Spleen (tissue), 11 donors: ENCODE results near the gene SOWAHB. TPM values are rescaled to one million over a fixed set of nuclear protein-coding genes. Genes with fewer than 3 reads are reported as not detected.

Experiments
- DNase-seq: peaks from one replicate; pipeline ENCODE4 v3.0.0-alpha.2; 2020
- H3K27ac ChIP-seq, 8 donors: fragments of 200-600 bp; sonication (generic) in 7 of 8; 1 replicate in 4 of 8; 2 replicates in 4 of 8; pipeline versions ENCODE4 v1.5.0 to v1.8.0; 2016 to 2021; ENCODE audit warnings: inconsistent platforms in 4 of 8, mild to moderate bottlenecking in 4 of 8, moderate library complexity in 1 of 8
- H3K27me3 ChIP-seq, 7 donors: fragments of 200-600 bp; sonication (generic) in 6 of 7; replicated peaks in 1 of 7; 1 replicate in 4 of 7; 2 replicates in 3 of 7; pipeline versions ENCODE4 v1.5.0 to v1.8.0; 2016 to 2021; ENCODE audit warnings: inconsistent platforms in 3 of 7, mild to moderate bottlenecking in 1 of 7
- H3K36me3 ChIP-seq, 6 donors: fragments of 200-600 bp; sonication (generic) in 5 of 6; 1 replicate in 4 of 6; 2 replicates in 2 of 6; pipeline versions ENCODE4 v1.5.0 to v1.8.0; 2016 to 2021; ENCODE audit warnings: inconsistent platforms in 2 of 6
- H3K4me1 ChIP-seq, 6 donors: fragments of 200-600 bp; sonication (generic) in 5 of 6; 1 replicate in 3 of 6; 2 replicates in 3 of 6; pipeline versions ENCODE4 v1.5.0 to v1.8.0; 2016 to 2021; ENCODE audit warnings: inconsistent platforms in 3 of 6
- H3K4me3 ChIP-seq, 8 donors: fragments of 200-600 bp; sonication (generic) in 7 of 8; 1 replicate in 4 of 8; 2 replicates in 4 of 8; pipeline versions ENCODE4 v1.5.0 to v1.8.0; 2016 to 2021; ENCODE audit warnings: inconsistent platforms in 4 of 8, mild to moderate bottlenecking in 4 of 8, moderate library complexity in 2 of 8
- H3K9me3 ChIP-seq, 8 donors: fragments of 200-600 bp; sonication (generic) in 7 of 8; 1 replicate in 4 of 8; 2 replicates in 4 of 8; pipeline versions ENCODE4 v1.5.0 to v1.8.0; 2016 to 2021; ENCODE audit warnings: inconsistent platforms in 4 of 8
- POLR2A ChIP-seq, 3 donors: fragments of 450-650 bp; IDR thresholded peaks; one replicate each; pipeline ENCODE4 v1.5.1; 2017; ENCODE audit warnings: antibody characterized with exemption in 3 of 3, mild to moderate bottlenecking in 1 of 3
- POLR2AphosphoS5 ChIP-seq, 3 donors: sonication (generic); formaldehyde crosslinking; IDR thresholded peaks; one replicate each; pipeline ENCODE4 v1.5.1; 2017; ENCODE audit warnings: antibody characterized with exemption in 3 of 3
- WGBS, 5 donors: extraction: QIAGEN DNeasy Blood & Tissue Kit in 3 of 5; methylation state at CpG; one replicate each; pipeline versions ENCODE4 v1.1.5 to v1.1.7; 2013 to 2018; 5-methylcytosine and 5-hydroxymethylcytosine counted together
- intact Hi-C: fragments of 100-400 bp; cut with DNase I; formaldehyde crosslinking; loops from one replicate; pipeline ENCODE4 v1.15.0; 2023; ENCODE audit warnings: low total_unique reads
- polyA plus RNA-seq, 3 donors: library from polyadenylated mRNA; stranded (reverse); fragments of 200-250 nt; gene quantifications; one replicate each; pipeline ENCODE4 v1.2.1, GENCODE V29; 2013
- total RNA-seq, 7 donors: library from RNA; depleted of rRNA in 3 of 7; stranded (reverse); fragments of >200 nt in 3 of 7; fragmentation: NEBNext Ultra II Directional in 4 of 7; extraction: Animal tissue kit (Norgen Biotek cat#: 25700) in 4 of 7; gene quantifications; one replicate each; pipeline versions ENCODE4 v1.1.0 to v1.2.1, GENCODE V29; 2016 to 2021
- TF ChIP-seq, protein P1 (sequence below), 11 experiments: fragments of 200-600 bp in 7 of 11; fragments of 450-650 bp in 4 of 11; sonication (generic) in 4 of 11; IDR thresholded peaks in 8 of 11; conservative IDR thresholded peaks in 3 of 11; 1 replicate in 7 of 11; 2 replicates in 4 of 11; pipeline versions ENCODE4 v1.4.0 to v1.8.0; 2016 to 2021; ENCODE audit warnings: antibody characterized with exemption in 11 of 11, inconsistent platforms in 4 of 11, mild to moderate bottlenecking in 1 of 11
- donor health status: healthy with polysubstance abuse.
- donor health status: DM: no; HTN: no; CAD: no; lungs with moderate emphysema.
- donor health status: DM: no; HTN: no; CAD: no.
- donor health status: Bipolar disorder and iron deficiency.
- donor health status: healthy.
- donor health status: DM: no; HTN: no; CAD: no.
- donor health status: DM: yes; HTN: yes; CAD: no.

The SOWAHB gene
- total and polyA plus RNA-seq, 10 donors: 0.09 to 0.20 (median 0.19) TPM; not detected in 7

DNA sequence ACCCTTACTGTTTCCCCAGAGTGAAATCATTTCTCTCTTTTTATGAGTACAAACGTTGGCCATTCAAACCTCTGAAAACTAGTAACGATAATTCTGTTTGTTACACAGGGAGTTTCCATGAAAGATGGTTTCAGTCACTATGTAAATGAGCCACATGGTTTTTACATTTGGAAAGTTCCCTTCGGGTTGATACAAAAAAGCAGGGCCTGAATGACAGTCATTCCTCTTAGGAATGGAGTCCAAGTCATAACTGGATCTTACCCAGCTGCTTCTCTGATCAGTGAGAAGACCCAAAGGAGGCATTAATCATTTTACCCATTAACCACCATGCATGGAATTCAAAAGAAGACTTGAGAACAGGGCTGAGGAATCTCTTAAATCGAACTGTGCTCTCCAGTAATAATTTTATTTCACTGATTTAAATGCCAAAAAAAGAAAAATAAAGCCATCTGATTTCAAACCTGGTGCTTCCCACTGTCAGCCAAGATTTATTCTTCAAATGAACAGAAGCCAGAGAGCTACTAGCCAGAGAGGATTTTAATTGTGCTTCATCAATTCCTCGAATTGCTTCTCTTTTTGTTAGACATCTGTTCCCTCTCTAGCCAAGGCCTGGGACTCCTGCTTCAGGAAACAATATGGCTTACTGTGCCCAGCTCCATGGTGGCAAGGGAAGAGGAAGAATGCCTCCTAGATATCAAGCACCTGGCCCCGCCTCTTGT, 3.2 kb downstream of the SOWAHB start:
- no peak overlapping the region for H3K27ac ChIP-seq
- no peak overlapping the region for H3K4me3 ChIP-seq
- H3K27me3 ChIP-seq: peaks cover 0 to 72% (median 33%) of the 10 kb centered on the region in 7 donors
- whole genome bisulfite sequencing, 5 donors: 63 to 78% (median 74%) methylated on average over 6 of the region's 6 CpGs
- no peaks in the 10 kb centered on the region for H3K9me3 ChIP-seq
- TF ChIP-seq POLR2A (IDR thresholded peaks at IDR 0.05) (no peak), POLR2AphosphoS5 (IDR thresholded peaks at IDR 0.05) (no peak)
- TF ChIP-seq, protein P1, sequence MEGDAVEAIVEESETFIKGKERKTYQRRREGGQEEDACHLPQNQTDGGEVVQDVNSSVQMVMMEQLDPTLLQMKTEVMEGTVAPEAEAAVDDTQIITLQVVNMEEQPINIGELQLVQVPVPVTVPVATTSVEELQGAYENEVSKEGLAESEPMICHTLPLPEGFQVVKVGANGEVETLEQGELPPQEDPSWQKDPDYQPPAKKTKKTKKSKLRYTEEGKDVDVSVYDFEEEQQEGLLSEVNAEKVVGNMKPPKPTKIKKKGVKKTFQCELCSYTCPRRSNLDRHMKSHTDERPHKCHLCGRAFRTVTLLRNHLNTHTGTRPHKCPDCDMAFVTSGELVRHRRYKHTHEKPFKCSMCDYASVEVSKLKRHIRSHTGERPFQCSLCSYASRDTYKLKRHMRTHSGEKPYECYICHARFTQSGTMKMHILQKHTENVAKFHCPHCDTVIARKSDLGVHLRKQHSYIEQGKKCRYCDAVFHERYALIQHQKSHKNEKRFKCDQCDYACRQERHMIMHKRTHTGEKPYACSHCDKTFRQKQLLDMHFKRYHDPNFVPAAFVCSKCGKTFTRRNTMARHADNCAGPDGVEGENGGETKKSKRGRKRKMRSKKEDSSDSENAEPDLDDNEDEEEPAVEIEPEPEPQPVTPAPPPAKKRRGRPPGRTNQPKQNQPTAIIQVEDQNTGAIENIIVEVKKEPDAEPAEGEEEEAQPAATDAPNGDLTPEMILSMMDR (IDR thresholded peaks at IDR 0.05 in 8 of 11, conservative IDR thresholded peaks at IDR 0.05 in 3 of 11): no peak
- peaks cover 10 to 26% (median 20%) of the 10 kb centered on the region in 6 donors for H3K4me1 ChIP-seq
- no peak for DNase-seq
- no peaks in the 10 kb centered on the region for H3K36me3 ChIP-seq
- intact Hi-C loops: no loop called here

DNA sequence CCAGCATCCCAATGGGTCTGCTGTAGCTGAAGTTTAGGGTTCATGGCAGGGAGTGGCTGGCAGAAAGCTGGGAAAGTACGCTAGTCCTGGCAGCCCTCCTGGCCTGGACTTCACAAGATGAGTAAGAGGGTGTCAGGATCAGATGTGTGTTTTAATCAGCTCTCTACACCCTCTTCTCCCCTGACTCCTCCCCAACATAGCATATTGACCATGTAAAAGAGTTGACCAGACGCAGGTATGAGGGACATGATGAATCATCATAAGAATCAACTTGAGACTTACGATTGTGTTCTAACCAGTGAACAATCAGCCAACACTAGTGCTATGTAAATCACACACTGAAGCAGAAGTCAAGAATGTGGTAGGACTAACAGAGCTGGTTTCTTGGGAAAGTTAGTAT, 5.3 kb downstream of the SOWAHB start:
- H3K27ac ChIP-seq: no peak overlapping the region
- intact Hi-C loops: no loop called here
- peaks cover 0 to 51% (median 17%) of the 10 kb centered on the region in 7 donors for H3K27me3 ChIP-seq
- H3K36me3 ChIP-seq: no peaks in the 10 kb centered on the region
- DNase-seq: no peak
- no peak for TF ChIP-seq POLR2AphosphoS5 (IDR thresholded peaks at IDR 0.05)
- TF ChIP-seq POLR2A (IDR thresholded peaks at IDR 0.05): no peak
- TF ChIP-seq, protein P1 (IDR thresholded peaks at IDR 0.05 in 8 of 11, conservative IDR thresholded peaks at IDR 0.05 in 3 of 11): no peak
- 79 to 93% (median 86%) methylated on average over 3 of the region's 3 CpGs for WGBS, 5 donors
- no peaks in the 10 kb centered on the region for H3K9me3 ChIP-seq
- peaks cover 7 to 12% (median 10%) of the 10 kb centered on the region in 6 donors for H3K4me1 ChIP-seq
- no peak overlapping the region for H3K4me3 ChIP-seq

GRCh38 chr4:76892001-76892400, 5.9 kb downstream of the SOWAHB start:
- WGBS, 5 donors: 7 to 25% (median 15%) methylated on average over 1 of the region's 1 CpG
- H3K9me3 ChIP-seq: no peaks in the 10 kb centered on the region
- H3K4me3 ChIP-seq: no peak overlapping the region
- no peak for DNase-seq
- no peak for TF ChIP-seq POLR2AphosphoS5 (IDR thresholded peaks at IDR 0.05)
- TF ChIP-seq POLR2A (IDR thresholded peaks at IDR 0.05): no peak
- TF ChIP-seq, protein P1 (IDR thresholded peaks at IDR 0.05 in 8 of 11, conservative IDR thresholded peaks at IDR 0.05 in 3 of 11): no peak
- H3K27ac ChIP-seq: no peak overlapping the region
- peaks cover 0 to 45% (median 11%) of the 10 kb centered on the region in 7 donors for H3K27me3 ChIP-seq
- H3K4me1 ChIP-seq: peaks cover 3 to 6% (median 4%) of the 10 kb centered on the region in 6 donors
- no peaks in the 10 kb centered on the region for H3K36me3 ChIP-seq
- intact Hi-C loops: no loop called here

GRCh38 chr4:76886848-76887441, 11.0 kb downstream of the SOWAHB start:
- no peak for DNase-seq
- Histone ChIP-seq H3K4me1 (no peaks in the 10 kb centered on the region), H3K9me3 (no peaks in the 10 kb centered on the region), H3K4me3 (no peak overlapping the region), H3K36me3 (no peaks in the 10 kb centered on the region), H3K27me3 (peaks cover 0 to under 1% (median 0%) of the 10 kb centered on the region in 7 donors), H3K27ac (no peak overlapping the region)
- no peak for TF ChIP-seq POLR2A (IDR thresholded peaks at IDR 0.05)
- TF ChIP-seq, protein P1 (IDR thresholded peaks at IDR 0.05 in 8 of 11, conservative IDR thresholded peaks at IDR 0.05 in 3 of 11): no peak
- no peak for TF ChIP-seq POLR2AphosphoS5 (IDR thresholded peaks at IDR 0.05)
- 85 to 94% (median 92%) methylated on average over 5 to 7 of the region's 7 CpGs for WGBS, 5 donors
- intact Hi-C loops: no loop called here
